Panc1 (cell line): Measurements from ENCODE around the gene ASB2.

ENCODE experiments used
- POLR2AphosphoS5 ChIP-seq: IDR thresholded peaks from 2 replicates; pipeline ENCODE4 v1.6.1; 2012; ENCODE audit warnings: mild to moderate bottlenecking, low read depth, low read length, moderate library complexity
- REST ChIP-seq, 2 experiments: IDR thresholded peaks; 2 replicates each; pipeline ENCODE4 v1.6.1; 2011 to 2012; ENCODE audit warnings: low read depth in 2 of 2, control low read depth in 1 of 2, low read length in 1 of 2, mild to moderate bottlenecking in 1 of 2, moderate library complexity in 1 of 2; ENCODE audit not compliant: insufficient read depth in 1 of 2
- TF ChIP-seq, protein P1 (sequence below): fragments of 450-650 bp; IDR thresholded peaks from 2 replicates; pipeline ENCODE4 v1.5.1; 2017; ENCODE audit warnings: mild to moderate bottlenecking

DNA sequence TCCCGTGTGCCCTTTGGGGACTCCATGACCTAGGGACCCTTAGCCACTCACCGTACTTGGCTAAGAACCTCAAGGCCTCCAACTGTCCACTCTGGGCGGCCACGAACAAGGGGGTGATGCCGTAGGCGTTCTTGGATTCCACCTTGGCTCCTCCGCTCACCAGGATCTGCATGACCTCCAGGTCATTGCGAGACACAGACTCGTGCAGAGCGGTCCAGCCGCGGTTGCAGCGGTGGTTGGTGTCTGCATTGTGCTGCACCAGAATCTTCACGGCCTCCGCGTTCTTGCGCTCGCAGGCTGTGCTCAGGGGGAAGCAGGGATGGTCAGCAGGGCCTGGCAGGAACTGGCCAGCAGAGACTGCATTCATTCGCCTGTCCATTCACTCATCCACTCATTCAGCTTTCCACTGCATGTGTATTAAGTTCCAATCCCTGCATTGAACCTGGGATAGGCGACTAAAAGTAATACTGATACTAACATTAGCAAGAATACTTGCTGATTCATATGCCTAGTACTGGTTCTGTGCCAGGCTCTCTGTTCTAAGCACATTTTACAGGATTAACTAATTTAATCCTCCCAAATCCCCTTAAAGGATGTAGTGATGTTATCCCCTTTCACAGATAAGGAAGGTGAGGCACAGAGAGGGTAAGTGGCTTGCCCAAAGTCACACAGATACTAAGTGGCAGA, 25.3 kb downstream of the ASB2 start:
- TF ChIP-seq, protein P1, sequence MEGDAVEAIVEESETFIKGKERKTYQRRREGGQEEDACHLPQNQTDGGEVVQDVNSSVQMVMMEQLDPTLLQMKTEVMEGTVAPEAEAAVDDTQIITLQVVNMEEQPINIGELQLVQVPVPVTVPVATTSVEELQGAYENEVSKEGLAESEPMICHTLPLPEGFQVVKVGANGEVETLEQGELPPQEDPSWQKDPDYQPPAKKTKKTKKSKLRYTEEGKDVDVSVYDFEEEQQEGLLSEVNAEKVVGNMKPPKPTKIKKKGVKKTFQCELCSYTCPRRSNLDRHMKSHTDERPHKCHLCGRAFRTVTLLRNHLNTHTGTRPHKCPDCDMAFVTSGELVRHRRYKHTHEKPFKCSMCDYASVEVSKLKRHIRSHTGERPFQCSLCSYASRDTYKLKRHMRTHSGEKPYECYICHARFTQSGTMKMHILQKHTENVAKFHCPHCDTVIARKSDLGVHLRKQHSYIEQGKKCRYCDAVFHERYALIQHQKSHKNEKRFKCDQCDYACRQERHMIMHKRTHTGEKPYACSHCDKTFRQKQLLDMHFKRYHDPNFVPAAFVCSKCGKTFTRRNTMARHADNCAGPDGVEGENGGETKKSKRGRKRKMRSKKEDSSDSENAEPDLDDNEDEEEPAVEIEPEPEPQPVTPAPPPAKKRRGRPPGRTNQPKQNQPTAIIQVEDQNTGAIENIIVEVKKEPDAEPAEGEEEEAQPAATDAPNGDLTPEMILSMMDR, result no peak
- TF ChIP-seq POLR2AphosphoS5, result no peak
- TF ChIP-seq REST (IDR thresholded peaks at IDR 0.05; ENCODE audit: insufficient read depth in 1 of 2, low read depth in 2 of 2, low read length in 1 of 2), result no peak
